Stimulated activated CD4-positive, alpha-beta T cell treated with anti-CD3 and anti-CD28 coated beads, Interleukin-4, amount 100 ng/mL, for 48 hours (primary cell): ENCODE measurements around the gene IGFLR1.

Source experiments
- DNase-seq, 2 donors: peaks; one replicate each; pipeline ENCODE4 v3.0.0-alpha.2; 2020; ENCODE audit warnings: low read depth in 2 of 2

The IGFLR1 gene

GRCh38 chr19:35742121-35742724, at the start of gene IGFLR1:
Gene IGFLR1, minus strand, starts transcription at chr19:35742452. Its CDS starts 1,272 bp downstream, at chr19:35741180.
- peak; percentile 48 to 70 for DNase-seq

GRCh38 chr19:35791814-35792279, 49.6 kb upstream of the IGFLR1 start:
- DNase-seq, result no peak

- no peak for DNase-seq
Observed at GRCh38 chr19:35790981-35791813, 48.9 kb upstream of the IGFLR1 start.

GRCh38 chr19:35789978-35790944, 48.0 kb upstream of the IGFLR1 start:
- DNase-seq, result no peak

GRCh38 chr19:35789195-35789977, 47.1 kb upstream of the IGFLR1 start:
- no peak for DNase-seq

- no peak for DNase-seq
Observed at GRCh38 chr19:35788205-35788960, 46.1 kb upstream of the IGFLR1 start.

GRCh38 chr19:35787227-35787799, 45.1 kb upstream of the IGFLR1 start:
- no peak for DNase-seq

GRCh38 chr19:35786299-35787160, 44.3 kb upstream of the IGFLR1 start:
- no peak for DNase-seq

- no peak for DNase-seq
Observed at GRCh38 chr19:35785339-35785627, 43.0 kb upstream of the IGFLR1 start.

- DNase-seq, result no peak
Observed at GRCh38 chr19:35784503-35785338, 42.5 kb upstream of the IGFLR1 start.

GRCh38 chr19:35783469-35784434, 41.5 kb upstream of the IGFLR1 start:
- no peak for DNase-seq

GRCh38 chr19:35782589-35782988, 40.3 kb upstream of the IGFLR1 start:
- DNase-seq, result no peak

- no peak for DNase-seq
Observed at GRCh38 chr19:35781650-35782049, 39.4 kb upstream of the IGFLR1 start.

- no peak for DNase-seq
Observed at GRCh38 chr19:35780717-35781116, 38.5 kb upstream of the IGFLR1 start.

- DNase-seq, result no peak
Observed at GRCh38 chr19:35780058-35780457, 37.8 kb upstream of the IGFLR1 start.

- DNase-seq, result no peak
Observed at GRCh38 chr19:35779033-35779432, 36.8 kb upstream of the IGFLR1 start.

- DNase-seq, result no peak
Observed at GRCh38 chr19:35777961-35778360, 35.7 kb upstream of the IGFLR1 start.
